Esophagus squamous epithelium (tissue), 4 donors: ENCODE measurements around the gene EGFR.
A peak's percentile ranks its signal among the peaks of the same experiment; 100 is the strongest.

Experiments used
- CTCF ChIP-seq, 6 experiments: fragments of 450-650 bp in 4 of 6; fragments of 200-600 bp in 2 of 6; sonication (generic) in 2 of 6; IDR thresholded peaks; one replicate each; pipeline ENCODE4 v1.5.1; 2016 to 2019; ENCODE audit warnings: antibody characterized with exemption in 6 of 6, mild to moderate bottlenecking in 4 of 6, moderate library complexity in 4 of 6
- POLR2A ChIP-seq, 4 donors: fragments of 450-650 bp; IDR thresholded peaks; one replicate each; pipeline ENCODE4 v1.6.1; 2017; ENCODE audit warnings: antibody characterized with exemption in 4 of 4, mild to moderate bottlenecking in 4 of 4, moderate library complexity in 3 of 4

- no peak for TF ChIP-seq CTCF (IDR thresholded peaks at IDR 0.05)
- peak in 2 of 4 donors; percentile 28 to 64 for TF ChIP-seq POLR2A (IDR thresholded peaks at IDR 0.05)
Measured at GRCh38 chr7:55020466-55020871, 1.7 kb downstream of the EGFR start.
